ENCODE results near the gene COX5B. TPM values are rescaled to one million over a fixed set of nuclear protein-coding genes. Genes with fewer than 3 reads are reported as not detected.

Gene COX5B, protein sequence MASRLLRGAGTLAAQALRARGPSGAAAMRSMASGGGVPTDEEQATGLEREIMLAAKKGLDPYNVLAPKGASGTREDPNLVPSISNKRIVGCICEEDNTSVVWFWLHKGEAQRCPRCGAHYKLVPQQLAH
- 325 and 348 TPM in 2 replicates for total RNA-seq

DNA sequence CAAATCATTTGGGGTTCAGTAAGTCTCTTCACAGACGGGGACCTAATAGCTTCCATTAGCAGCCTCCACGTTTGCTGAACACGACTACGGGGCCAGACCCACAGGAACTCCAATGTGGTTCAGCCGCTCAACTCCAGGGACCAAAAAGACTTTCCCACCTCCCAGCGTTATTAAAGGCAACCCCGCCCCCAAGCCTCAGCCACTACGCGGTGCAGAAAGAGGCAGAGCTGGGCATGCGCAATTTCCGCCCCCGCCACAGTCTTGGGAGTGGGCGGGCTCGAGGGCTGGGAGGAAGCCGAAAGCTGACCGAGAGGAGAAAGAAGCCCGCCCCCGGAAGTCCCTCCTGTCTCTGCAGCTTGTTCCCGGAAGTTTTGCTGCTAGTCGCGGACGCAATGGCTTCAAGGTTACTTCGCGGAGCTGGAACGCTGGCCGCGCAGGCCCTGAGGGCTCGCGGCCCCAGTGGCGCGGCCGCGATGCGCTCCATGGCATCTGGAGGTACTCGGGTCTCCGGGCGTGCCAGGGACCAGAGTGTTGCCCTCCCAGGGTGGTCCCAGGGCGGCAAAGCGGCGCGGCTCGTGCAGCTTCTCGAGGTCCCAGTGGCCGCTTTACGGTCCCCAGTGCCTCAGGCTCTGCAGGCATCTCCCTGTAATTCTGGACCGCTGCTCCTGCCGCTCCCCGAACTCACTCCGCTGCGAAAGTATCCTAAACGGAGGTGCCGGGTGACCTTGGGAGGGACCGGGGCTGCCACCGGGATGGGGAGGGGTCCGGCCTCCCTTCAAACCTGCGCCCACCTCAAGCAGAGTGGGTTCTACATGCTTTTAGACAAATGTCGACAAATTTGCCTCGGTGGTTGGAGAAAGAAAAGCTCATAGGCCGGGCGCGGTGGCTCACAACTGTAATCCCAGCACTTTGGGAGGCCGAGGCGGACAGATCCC, at the start of gene COX5B:
Gene COX5B (plus strand): TSS at position 368 of the 935 bp plus-strand sequence. CDS start 25 bp downstream, at position 393.

DNA sequence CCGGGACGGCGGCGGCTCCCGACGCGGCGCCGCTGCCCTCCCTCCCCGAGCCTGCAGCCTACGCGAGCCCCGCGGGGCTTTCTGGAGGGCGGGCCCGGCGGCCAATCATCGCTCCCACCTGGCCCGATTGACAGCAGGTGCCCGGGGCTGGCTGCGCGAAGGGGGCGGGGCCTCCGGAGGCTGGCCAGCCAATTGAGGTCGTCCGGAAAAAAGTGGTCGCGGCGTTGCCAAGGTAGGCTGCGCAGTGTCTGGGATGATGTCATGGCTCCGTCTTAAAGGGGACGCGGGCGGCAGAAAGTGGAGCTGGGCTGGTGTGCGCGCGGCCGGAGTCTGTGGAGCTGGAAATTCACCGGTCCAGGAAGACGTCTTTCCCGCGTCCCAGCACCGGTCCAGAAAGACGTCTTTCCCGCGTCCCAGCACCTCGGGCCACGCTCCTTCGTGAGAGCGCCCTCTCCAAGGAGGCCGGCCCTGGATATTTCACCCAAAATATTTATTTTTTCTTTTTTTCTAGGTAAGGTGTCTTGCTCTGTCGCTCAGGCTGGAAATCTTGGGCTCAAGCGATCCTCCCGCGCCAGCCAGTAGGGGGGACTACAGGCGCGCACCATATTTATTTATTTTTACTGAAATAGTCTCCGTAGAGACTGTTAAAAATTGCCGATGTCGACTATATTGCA, 18.2 kb downstream of the COX5B start, which contains the start of gene ACTR1B:
Gene ACTR1B (minus strand): TSS at position 83 of the 674 bp plus-strand sequence. CDS start 154 bp downstream, outside the sequence.

DNA sequence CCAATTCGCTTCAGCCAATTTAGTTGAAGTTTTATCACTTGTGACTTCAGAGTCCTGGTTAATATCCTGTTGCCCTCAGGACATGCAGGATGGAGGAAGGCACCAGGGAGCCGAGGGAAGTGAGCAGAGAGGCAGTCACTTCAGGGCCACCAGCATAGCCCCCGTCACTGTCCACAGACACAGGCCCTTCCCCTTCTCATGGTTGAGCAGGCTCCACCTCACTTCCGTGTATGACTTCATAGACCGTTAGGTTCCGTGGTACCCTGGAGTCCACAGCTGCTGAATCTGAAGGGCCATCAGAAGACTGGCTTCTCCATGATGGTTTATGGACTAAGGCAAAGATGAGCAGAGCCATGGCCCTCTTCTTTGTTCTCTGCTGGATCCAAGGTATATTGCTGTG, 23.6 kb downstream of the COX5B start, which contains the start of gene C2orf92:
Gene C2orf92 (plus strand): TSS at position 266 of the 400 bp plus-strand sequence. CDS start 76 bp downstream, at position 342.

Other genes starting within 250 kb of the COX5B start
- 11.0 and 11.3 TPM in 2 replicates for gene ANKRD36B, start 56.2 kb upstream of the COX5B start, total RNA-seq
- gene ACTR1B, start 18.0 kb downstream of the COX5B start, total RNA-seq = 54.8 and 58.9 TPM in 2 replicates
- 0.54 TPM in 1 of 2 replicates, not detected in the other for gene C2orf92, start 23.7 kb downstream of the COX5B start, total RNA-seq
- 0.53 TPM in 1 of 2 replicates, not detected in the other for gene ZAP70, start 67.5 kb downstream of the COX5B start, total RNA-seq

Data from mammary microvascular endothelial cell (primary cell).